Measurements from ENCODE around the gene PCDHA1.

Gene PCDHA1

GRCh38 chr5:140926443-140927227 lies 140.7 kb downstream of the PCDHA1 start:
- no peaks in the 10 kb centered on the region for H3K36me3 ChIP-seq (ENCODE audit: insufficient read depth)
- no peak overlapping the region for H3K4me2 ChIP-seq

DNA sequence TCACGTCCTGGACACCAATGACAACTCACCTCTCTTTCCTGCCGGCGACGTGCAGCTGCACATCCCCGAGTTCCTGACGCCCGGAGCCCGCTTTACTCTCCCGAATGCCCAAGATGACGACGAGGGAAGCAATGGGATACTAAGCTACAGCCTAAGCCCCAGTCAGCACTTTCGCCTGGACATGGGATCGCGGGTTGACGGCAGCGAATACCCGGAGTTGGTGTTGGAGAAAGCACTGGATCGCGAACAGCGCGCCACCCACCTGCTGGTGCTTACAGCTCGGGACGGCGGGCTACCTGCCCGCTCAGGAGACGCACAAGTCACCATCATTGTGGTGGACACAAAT lies 141.3 kb downstream of the PCDHA1 start:
- TF ChIP-seq, protein P1, sequence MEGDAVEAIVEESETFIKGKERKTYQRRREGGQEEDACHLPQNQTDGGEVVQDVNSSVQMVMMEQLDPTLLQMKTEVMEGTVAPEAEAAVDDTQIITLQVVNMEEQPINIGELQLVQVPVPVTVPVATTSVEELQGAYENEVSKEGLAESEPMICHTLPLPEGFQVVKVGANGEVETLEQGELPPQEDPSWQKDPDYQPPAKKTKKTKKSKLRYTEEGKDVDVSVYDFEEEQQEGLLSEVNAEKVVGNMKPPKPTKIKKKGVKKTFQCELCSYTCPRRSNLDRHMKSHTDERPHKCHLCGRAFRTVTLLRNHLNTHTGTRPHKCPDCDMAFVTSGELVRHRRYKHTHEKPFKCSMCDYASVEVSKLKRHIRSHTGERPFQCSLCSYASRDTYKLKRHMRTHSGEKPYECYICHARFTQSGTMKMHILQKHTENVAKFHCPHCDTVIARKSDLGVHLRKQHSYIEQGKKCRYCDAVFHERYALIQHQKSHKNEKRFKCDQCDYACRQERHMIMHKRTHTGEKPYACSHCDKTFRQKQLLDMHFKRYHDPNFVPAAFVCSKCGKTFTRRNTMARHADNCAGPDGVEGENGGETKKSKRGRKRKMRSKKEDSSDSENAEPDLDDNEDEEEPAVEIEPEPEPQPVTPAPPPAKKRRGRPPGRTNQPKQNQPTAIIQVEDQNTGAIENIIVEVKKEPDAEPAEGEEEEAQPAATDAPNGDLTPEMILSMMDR (conservative IDR thresholded peaks at IDR 0.05; ENCODE audit: low read depth, low read length): no peak
- no peaks in the 10 kb centered on the region for H4K20me1 ChIP-seq (ENCODE audit: insufficient read depth)
- no peak overlapping the region for H3K9ac ChIP-seq
- H3K4me3 ChIP-seq (IDR thresholded peaks at IDR 0.05; ENCODE audit: insufficient read depth, low read depth, low read length): no peak overlapping the region
- H3K4me2 ChIP-seq: no peak overlapping the region
- no peaks in the 10 kb centered on the region for H3K36me3 ChIP-seq (ENCODE audit: insufficient read depth)
- H3K27me3 ChIP-seq (ENCODE audit: insufficient read depth, low read depth): no peaks in the 10 kb centered on the region
- H2AFZ ChIP-seq (ENCODE audit: low read depth): no peak overlapping the region
- H3K27ac ChIP-seq: no peak overlapping the region
- no peaks in the 10 kb centered on the region for H3K4me1 ChIP-seq (ENCODE audit: low read depth, poor library complexity, severe bottlenecking)
- no peaks in the 10 kb centered on the region for H3K79me2 ChIP-seq (ENCODE audit: insufficient read depth, low read depth)

More at GRCh38 chr5:140926443-140927227, 140.7 kb downstream of the PCDHA1 start:
- H2AFZ ChIP-seq (ENCODE audit: low read depth): no peak overlapping the region
- no peak overlapping the region for H3K9ac ChIP-seq
- no peaks in the 10 kb centered on the region for H3K4me1 ChIP-seq (ENCODE audit: low read depth, poor library complexity, severe bottlenecking)
- no peak overlapping the region for H3K4me3 ChIP-seq (IDR thresholded peaks at IDR 0.05; ENCODE audit: insufficient read depth, low read depth, low read length)
- no peaks in the 10 kb centered on the region for H3K27me3 ChIP-seq (ENCODE audit: insufficient read depth, low read depth)
- TF ChIP-seq, protein P1 (conservative IDR thresholded peaks at IDR 0.05; ENCODE audit: low read depth, low read length): no peak
- H3K27ac ChIP-seq: no peak overlapping the region
- no peaks in the 10 kb centered on the region for H3K79me2 ChIP-seq (ENCODE audit: insufficient read depth, low read depth)
- H4K20me1 ChIP-seq (ENCODE audit: insufficient read depth): no peaks in the 10 kb centered on the region

DNA sequence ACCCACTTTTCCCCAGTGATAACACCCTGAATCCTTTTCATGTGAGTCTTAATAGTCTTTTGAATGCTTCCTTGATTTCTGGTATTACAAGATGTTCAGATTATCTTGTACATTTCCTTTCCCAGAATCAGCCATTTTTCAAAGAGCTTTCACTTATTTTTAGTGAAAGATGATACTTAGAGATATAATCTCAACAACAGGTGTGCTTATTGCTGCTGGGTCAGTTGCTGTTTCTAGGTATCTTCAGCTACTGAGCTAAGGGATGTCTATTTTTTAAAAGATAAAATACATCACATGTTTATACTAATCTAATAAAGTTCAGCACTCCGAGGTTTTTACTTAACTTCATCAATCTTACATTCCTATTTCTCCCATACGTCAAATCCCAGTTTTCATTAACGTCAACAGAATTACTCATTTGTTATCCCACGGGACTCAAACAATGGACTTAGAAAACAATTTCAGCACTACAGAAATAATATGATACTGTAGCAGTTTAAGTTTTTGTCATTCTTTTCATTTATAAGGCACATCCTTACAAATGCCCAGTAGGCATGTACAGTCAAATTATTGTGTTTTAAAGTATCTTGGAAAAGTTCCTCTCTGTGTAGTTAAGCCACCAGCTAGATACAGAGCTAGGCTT lies 149.1 kb downstream of the PCDHA1 start:
- H4K20me1 ChIP-seq (ENCODE audit: insufficient read depth): no peaks in the 10 kb centered on the region
- H3K4me2 ChIP-seq: no peak overlapping the region
- no peaks in the 10 kb centered on the region for H3K36me3 ChIP-seq (ENCODE audit: insufficient read depth)
- no peaks in the 10 kb centered on the region for H3K4me1 ChIP-seq (ENCODE audit: low read depth, poor library complexity, severe bottlenecking)
- H2AFZ ChIP-seq (ENCODE audit: low read depth): no peak overlapping the region
- no peak overlapping the region for H3K9ac ChIP-seq
- no peak overlapping the region for H3K4me3 ChIP-seq (IDR thresholded peaks at IDR 0.05; ENCODE audit: insufficient read depth, low read depth, low read length)
- no peaks in the 10 kb centered on the region for H3K79me2 ChIP-seq (ENCODE audit: insufficient read depth, low read depth)
- no peak overlapping the region for H3K27ac ChIP-seq
- TF ChIP-seq, protein P1 (conservative IDR thresholded peaks at IDR 0.05; ENCODE audit: low read depth, low read length): no peak
- H3K27me3 ChIP-seq (ENCODE audit: insufficient read depth, low read depth): no peaks in the 10 kb centered on the region

- no peaks in the 10 kb centered on the region for H4K20me1 ChIP-seq (ENCODE audit: insufficient read depth)
- H3K4me1 ChIP-seq (ENCODE audit: low read depth, poor library complexity, severe bottlenecking): no peaks in the 10 kb centered on the region
- H3K9ac ChIP-seq: no peak overlapping the region
- no peak overlapping the region for H3K27ac ChIP-seq
- no peaks in the 10 kb centered on the region for H3K36me3 ChIP-seq (ENCODE audit: insufficient read depth)
- no peaks in the 10 kb centered on the region for H3K79me2 ChIP-seq (ENCODE audit: insufficient read depth, low read depth)
- H2AFZ ChIP-seq (ENCODE audit: low read depth): no peak overlapping the region
- H3K27me3 ChIP-seq (ENCODE audit: insufficient read depth, low read depth): no peaks in the 10 kb centered on the region
- TF ChIP-seq, protein P1 (conservative IDR thresholded peaks at IDR 0.05; ENCODE audit: low read depth, low read length): no peak
- no peak overlapping the region for H3K4me2 ChIP-seq
- no peak overlapping the region for H3K4me3 ChIP-seq (IDR thresholded peaks at IDR 0.05; ENCODE audit: insufficient read depth, low read depth, low read length)
These were observed 160.6 kb downstream of the PCDHA1 start for GRCh38 chr5:140946578-140946977.

Measured in KMS-11 (cell line).